Measurements from ENCODE around the gene COMMD7.
"Not testable (repeated sequence)": the region's sequence is repeated elsewhere in the genome, so short reads cannot be mapped to it uniquely, and the experiment has no call there.

Gene COMMD7

GRCh38 chr20:32765230-32765875, 22.1 kb upstream of the COMMD7 start:
- not testable (repeated sequence) for DNase-seq

GRCh38 chr20:32764005-32764960, 21.0 kb upstream of the COMMD7 start:
- no peak for DNase-seq

- peak in 1 of 3 donors; percentile 21 for DNase-seq
These were observed 20.1 kb upstream of the COMMD7 start for GRCh38 chr20:32763202-32764004.

- DNase-seq = peak in 1 of 3 donors; percentile 48
These were observed 19.5 kb upstream of the COMMD7 start for GRCh38 chr20:32762754-32763201.

GRCh38 chr20:32761831-32762753, 18.8 kb upstream of the COMMD7 start, which contains the start of gene DNMT3B:
TSS of gene DNMT3B (plus strand) at chr20:32762385. CDS start at chr20:32780324, 17,939 bp downstream.
- peak; percentile 79 to 93 (median 87) for DNase-seq

GRCh38 chr20:32761417-32761830, 18.2 kb upstream of the COMMD7 start:
- no peak for DNase-seq

GRCh38 chr20:32756156-32756555, 12.9 kb upstream of the COMMD7 start:
- no peak for DNase-seq

GRCh38 chr20:32753731-32754130, 10.5 kb upstream of the COMMD7 start:
- no peak for DNase-seq

GRCh38 chr20:32752458-32753250, 9.4 kb upstream of the COMMD7 start:
- peak; percentile 63 to 86 (median 71) for DNase-seq

GRCh38 chr20:32751702-32752457, 8.6 kb upstream of the COMMD7 start:
- DNase-seq = no peak

- no peak for DNase-seq
These were observed 8.0 kb upstream of the COMMD7 start for GRCh38 chr20:32751293-32751692.

- no peak for DNase-seq
These were observed 6.8 kb upstream of the COMMD7 start for GRCh38 chr20:32749914-32750637.

GRCh38 chr20:32742322-32743236, 688 bp downstream of the COMMD7 start:
- peak in 1 of 3 donors; percentile 15 for DNase-seq

GRCh38 chr20:32741151-32741550, 2.1 kb downstream of the COMMD7 start:
- DNase-seq = no peak

- peak in 2 of 3 donors; percentile 15 to 25 for DNase-seq
These were observed 5.7 kb downstream of the COMMD7 start for GRCh38 chr20:32737371-32738223.

- DNase-seq = peak; percentile 63 to 72 (median 69)
These were observed 11.4 kb downstream of the COMMD7 start for GRCh38 chr20:32731882-32732266.

GRCh38 chr20:32729334-32729733, 13.9 kb downstream of the COMMD7 start:
- DNase-seq = not testable (repeated sequence)
